ENCODE measurements around the gene PTPRN2. TPM values are rescaled to one million over a fixed set of nuclear protein-coding genes. Genes with fewer than 3 reads are reported as not detected.

The PTPRN2 gene
- total and polyA plus RNA-seq, 2 donors (not counting 3 experiments of a cell fraction or from before 2014, with no cell fraction given), result 0.62 to 0.88 TPM

DNA sequence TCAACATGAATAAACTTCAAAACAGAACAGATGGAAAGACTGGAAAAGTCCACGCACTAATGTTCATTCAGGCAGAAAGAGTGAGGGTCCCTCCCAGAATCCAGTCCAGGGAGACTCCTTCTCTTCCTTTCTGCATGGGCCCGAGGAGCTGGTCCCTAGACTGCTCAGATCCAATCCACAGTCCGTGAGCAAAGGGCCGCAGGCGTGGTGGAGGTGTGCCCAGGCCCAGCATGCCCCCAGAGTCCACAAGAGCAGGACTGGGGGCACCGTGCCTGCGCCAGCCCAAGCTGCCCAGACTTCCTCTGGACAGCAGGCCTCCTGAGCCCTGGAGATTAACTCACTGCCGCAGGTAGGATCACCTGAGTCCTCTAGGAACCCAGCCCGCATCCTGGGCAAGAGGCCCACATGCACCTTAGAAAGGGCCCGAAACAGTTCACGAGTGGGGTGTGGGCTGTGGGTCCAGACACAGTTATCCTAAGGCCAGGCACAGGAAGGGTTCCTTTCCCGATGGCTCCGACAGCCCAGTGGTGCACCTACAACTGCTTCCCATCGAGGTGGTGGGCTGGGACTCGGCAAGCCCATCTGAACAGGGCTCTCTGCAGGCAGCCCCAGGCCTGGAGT is 719.8 kb downstream of the PTPRN2 start:
- ChIA-PET POLR2A (no interaction called here), CTCF (no interaction called here)
- no TSS peak for BruUV-seq (replicated peaks)
- Histone ChIP-seq H3K27ac (ENCODE audit: insufficient read depth, low read depth, low read length) (no peak overlapping the region), H3K4me3 (replicated peaks in 1 of 3; ENCODE audit: insufficient read depth in 1 of 3, low read depth in 1 of 3, low read length in 3 of 3) (no peak overlapping the region), H3K27me3 (ENCODE audit: control insufficient read depth in 2 of 2, insufficient read depth in 2 of 2, low read length in 2 of 2) (no peaks in the 10 kb centered on the region), H3K9ac (replicated peaks; ENCODE audit: extremely low read depth, insufficient read depth, low read length) (no peak overlapping the region), H3K4me2 (ENCODE audit: insufficient read depth, low read length) (no peak overlapping the region), H3K36me3 (ENCODE audit: control insufficient read depth in 2 of 2, extremely low read depth in 1 of 2, insufficient read depth in 2 of 2, low read length in 2 of 2) (no peaks in the 10 kb centered on the region), H3K4me1 (ENCODE audit: control insufficient read depth, extremely low read depth, insufficient read depth, low read length) (no peaks in the 10 kb centered on the region), H2AFZ (ENCODE audit: low read depth, low read length) (no peak overlapping the region), H3K9me3 (replicated peaks; ENCODE audit: control insufficient read depth, insufficient read depth, low read length) (no peaks in the 10 kb centered on the region), H4K20me1 (replicated peaks; ENCODE audit: control insufficient read depth, extremely low read depth, insufficient read depth, low read length) (no peaks in the 10 kb centered on the region), H3K9me1 (replicated peaks; ENCODE audit: control insufficient read depth, extremely low read depth, insufficient read depth, low read length) (no peaks in the 10 kb centered on the region), H3K79me2 (ENCODE audit: control insufficient read depth, insufficient read depth, low read length) (no peaks in the 10 kb centered on the region)
- dilution Hi-C loops (cut with MboI; ENCODE audit: extremely low pct_ligation_motif_present, low sequenced_read_pairs), result no loop called here
- FAIRE-seq (no peak), DNase-seq (ENCODE audit: low read depth, low spot score) (no peak)
- TF ChIP-seq EZH2 (IDR thresholded peaks at IDR 0.05; ENCODE audit: borderline replicate concordance, low read depth, low read length, severe bottlenecking) (no peak), FOS (IDR thresholded peaks at IDR 0.05; ENCODE audit: borderline replicate concordance, insufficient read depth, low read length) (no peak), GATA2 (IDR thresholded peaks at IDR 0.05; ENCODE audit: insufficient read depth, insufficient read length, low read depth, low read length) (no peak), POLR2A (IDR thresholded peaks at IDR 0.05; ENCODE audit: low read depth, low read length) (no peak), JUN (IDR thresholded peaks at IDR 0.05; ENCODE audit: borderline replicate concordance, insufficient read depth, insufficient read length, low read depth) (no peak)
- TF ChIP-seq, protein P1, sequence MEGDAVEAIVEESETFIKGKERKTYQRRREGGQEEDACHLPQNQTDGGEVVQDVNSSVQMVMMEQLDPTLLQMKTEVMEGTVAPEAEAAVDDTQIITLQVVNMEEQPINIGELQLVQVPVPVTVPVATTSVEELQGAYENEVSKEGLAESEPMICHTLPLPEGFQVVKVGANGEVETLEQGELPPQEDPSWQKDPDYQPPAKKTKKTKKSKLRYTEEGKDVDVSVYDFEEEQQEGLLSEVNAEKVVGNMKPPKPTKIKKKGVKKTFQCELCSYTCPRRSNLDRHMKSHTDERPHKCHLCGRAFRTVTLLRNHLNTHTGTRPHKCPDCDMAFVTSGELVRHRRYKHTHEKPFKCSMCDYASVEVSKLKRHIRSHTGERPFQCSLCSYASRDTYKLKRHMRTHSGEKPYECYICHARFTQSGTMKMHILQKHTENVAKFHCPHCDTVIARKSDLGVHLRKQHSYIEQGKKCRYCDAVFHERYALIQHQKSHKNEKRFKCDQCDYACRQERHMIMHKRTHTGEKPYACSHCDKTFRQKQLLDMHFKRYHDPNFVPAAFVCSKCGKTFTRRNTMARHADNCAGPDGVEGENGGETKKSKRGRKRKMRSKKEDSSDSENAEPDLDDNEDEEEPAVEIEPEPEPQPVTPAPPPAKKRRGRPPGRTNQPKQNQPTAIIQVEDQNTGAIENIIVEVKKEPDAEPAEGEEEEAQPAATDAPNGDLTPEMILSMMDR (IDR thresholded peaks at IDR 0.05; ENCODE audit: extremely low read depth in 1 of 2, insufficient read depth in 1 of 2, low read depth in 1 of 2, low read length in 2 of 2), result no peak
- TF ChIP-seq, protein P2, sequence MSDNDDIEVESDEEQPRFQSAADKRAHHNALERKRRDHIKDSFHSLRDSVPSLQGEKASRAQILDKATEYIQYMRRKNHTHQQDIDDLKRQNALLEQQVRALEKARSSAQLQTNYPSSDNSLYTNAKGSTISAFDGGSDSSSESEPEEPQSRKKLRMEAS (IDR thresholded peaks at IDR 0.05; ENCODE audit: insufficient read depth, insufficient read length), result no peak
- intact Hi-C loops (cut with micrococcal nuclease), result no loop called here

All from endothelial cell of umbilical vein (primary cell).